Measurements from ENCODE around the gene CRY2. TPM values are rescaled to one million over a fixed set of nuclear protein-coding genes. Genes with fewer than 3 reads are reported as not detected.
A peak's percentile ranks its signal among the peaks of the same experiment; 100 is the strongest.

Gene CRY2
- total and polyA plus RNA-seq, 8 donors: 26.6 to 42.3 (median 31.2) TPM

DNA sequence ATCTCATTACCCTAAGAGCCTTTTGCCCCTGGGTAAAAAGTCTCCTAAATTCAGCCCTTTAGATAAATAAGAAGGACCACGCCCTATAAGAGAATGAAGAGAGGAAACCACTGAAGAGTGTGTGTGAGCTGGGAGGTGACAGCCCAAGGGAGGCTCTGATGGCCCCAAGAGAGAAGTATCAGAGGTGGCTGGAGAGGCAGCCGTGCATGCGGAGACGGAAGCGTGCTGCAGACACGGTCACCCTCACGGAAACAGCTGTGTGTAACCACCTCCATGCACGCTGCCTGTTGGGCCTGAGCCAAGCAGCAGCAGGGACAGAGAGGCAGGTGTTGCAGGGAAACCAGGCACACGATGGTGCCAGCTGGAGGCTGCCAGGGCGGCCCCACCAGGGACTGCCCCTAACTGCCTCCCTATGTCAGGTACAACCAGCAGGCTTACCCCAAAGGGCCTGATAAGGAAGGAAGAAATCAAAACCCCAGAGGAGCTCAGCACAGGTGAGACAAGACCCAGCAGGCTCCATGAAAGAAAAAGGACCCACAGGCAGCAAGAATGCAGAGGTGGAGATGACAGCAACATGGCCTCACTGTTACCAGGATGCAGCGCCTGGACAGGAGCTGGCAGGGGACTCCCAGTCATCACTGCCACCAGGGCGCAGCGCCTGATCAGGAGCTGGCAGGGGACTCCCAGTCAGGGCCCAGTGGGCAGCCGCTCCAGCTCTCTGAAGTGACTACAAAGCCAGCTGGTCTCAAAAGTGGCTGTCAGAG lies 82.9 kb downstream of the CRY2 start:
- peak in 1 of 4 donors; percentile 61 for DNase-seq
- TF ChIP-seq, protein P1, sequence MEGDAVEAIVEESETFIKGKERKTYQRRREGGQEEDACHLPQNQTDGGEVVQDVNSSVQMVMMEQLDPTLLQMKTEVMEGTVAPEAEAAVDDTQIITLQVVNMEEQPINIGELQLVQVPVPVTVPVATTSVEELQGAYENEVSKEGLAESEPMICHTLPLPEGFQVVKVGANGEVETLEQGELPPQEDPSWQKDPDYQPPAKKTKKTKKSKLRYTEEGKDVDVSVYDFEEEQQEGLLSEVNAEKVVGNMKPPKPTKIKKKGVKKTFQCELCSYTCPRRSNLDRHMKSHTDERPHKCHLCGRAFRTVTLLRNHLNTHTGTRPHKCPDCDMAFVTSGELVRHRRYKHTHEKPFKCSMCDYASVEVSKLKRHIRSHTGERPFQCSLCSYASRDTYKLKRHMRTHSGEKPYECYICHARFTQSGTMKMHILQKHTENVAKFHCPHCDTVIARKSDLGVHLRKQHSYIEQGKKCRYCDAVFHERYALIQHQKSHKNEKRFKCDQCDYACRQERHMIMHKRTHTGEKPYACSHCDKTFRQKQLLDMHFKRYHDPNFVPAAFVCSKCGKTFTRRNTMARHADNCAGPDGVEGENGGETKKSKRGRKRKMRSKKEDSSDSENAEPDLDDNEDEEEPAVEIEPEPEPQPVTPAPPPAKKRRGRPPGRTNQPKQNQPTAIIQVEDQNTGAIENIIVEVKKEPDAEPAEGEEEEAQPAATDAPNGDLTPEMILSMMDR (IDR thresholded peaks at IDR 0.05): no peak
- H3K27ac ChIP-seq: peak overlapping the region in 1 of 2 donors; percentile 23
- no peaks in the 10 kb centered on the region for H3K9me3 ChIP-seq
- peaks cover 0 to 46% of the 10 kb centered on the region in 2 donors for H3K36me3 ChIP-seq
- peaks cover 0 to 8% of the 10 kb centered on the region in 2 donors for H3K27me3 ChIP-seq
- intact Hi-C loops (cut with DNase I): no loop called here
- peak; percentile 60 for ATAC-seq
- H3K4me1 ChIP-seq: peaks cover 0 to 22% of the 10 kb centered on the region in 2 donors
- H3K4me3 ChIP-seq: no peak overlapping the region

DNA sequence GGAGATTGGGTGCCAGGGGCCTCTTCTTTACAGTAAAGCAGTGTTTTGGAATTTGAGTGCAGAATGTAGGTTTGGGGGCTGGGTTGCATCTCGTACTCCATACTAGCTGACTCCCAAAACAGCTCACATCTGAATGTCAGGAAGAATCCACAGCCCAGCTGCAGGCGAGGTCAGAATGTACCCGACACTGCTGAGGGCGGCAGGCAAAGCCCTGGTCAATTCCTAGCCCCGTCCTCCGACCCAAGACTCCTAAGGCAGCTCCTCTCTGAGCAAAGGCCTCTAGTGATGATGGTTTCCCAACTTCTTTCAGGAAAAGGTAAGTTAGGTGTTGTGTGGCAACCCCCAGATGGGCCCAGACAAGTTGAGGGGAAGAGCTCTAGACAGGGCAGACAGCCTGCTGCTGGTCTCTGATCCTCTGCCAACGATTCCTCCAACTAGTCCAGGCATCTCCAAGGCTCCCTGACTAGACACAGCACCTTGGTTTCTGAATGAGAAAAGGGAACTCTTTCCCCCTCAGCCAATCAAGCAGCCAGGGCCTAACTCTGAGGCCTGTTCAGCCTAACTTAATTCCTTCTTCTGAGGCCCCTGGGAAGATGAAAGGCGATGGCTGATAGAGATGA lies 83.8 kb downstream of the CRY2 start:
- H3K4me3 ChIP-seq: no peak overlapping the region
- no peaks in the 10 kb centered on the region for H3K9me3 ChIP-seq
- TF ChIP-seq, protein P1 (IDR thresholded peaks at IDR 0.05): no peak
- H3K4me1 ChIP-seq: peaks cover 0 to 22% of the 10 kb centered on the region in 2 donors
- DNase-seq: no peak
- intact Hi-C loops (cut with DNase I): no loop called here
- H3K27me3 ChIP-seq: peaks cover 0 to 5% of the 10 kb centered on the region in 2 donors
- peak overlapping the region in 1 of 2 donors; percentile 5 for H3K27ac ChIP-seq
- ATAC-seq: no peak
- H3K36me3 ChIP-seq: peaks cover 0 to 54% of the 10 kb centered on the region in 2 donors

DNA sequence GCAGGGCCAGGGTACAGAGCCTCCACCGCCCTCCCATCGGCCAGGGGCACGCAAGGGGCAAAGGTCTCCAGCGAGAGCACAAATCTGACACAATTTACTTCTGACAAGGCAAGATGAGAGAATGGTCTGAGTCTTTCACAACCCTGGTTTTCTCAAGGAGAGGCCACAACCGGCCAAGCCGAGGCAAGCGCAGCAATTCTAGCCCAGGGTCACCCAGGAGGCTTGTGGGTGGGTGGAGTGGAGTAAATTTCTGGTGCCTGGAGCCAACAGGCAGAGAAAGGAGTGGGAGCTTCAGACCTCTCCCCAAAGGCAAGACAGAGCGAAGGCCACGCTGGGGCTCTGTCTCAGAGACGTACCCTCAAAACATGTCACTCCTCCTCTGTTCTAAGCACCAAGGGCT lies 84.5 kb downstream of the CRY2 start:
- Histone ChIP-seq H3K4me3 (no peak overlapping the region), H3K36me3 (peaks cover 0 to 61% of the 10 kb centered on the region in 2 donors), H3K27ac (peak overlapping the region in 1 of 2 donors; percentile 5), H3K27me3 (no peaks in the 10 kb centered on the region), H3K4me1 (peaks cover 0 to 22% of the 10 kb centered on the region in 2 donors), H3K9me3 (no peaks in the 10 kb centered on the region)
- no peak for DNase-seq
- ATAC-seq: no peak
- TF ChIP-seq, protein P1 (IDR thresholded peaks at IDR 0.05): no peak
- intact Hi-C loops (cut with DNase I): no loop called here

DNA sequence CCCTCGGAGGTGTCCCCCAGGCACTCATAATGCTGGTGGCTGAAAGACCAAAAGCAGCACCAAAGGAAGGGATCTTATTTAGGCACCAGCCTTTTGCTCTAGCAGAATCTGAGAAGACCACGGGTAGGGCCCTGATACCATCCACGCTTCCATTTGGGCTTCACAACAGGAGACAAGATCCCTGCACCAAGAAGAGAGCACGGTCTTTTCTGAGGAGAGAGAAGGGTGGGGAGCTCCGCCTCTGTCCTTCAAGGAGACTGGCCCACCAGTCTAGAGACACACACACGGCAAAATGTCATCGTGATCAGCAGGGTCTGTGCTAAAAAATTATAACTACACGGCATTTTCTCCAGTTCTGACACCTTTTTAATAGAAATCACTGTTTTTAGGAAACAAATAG lies 84.9 kb downstream of the CRY2 start:
- ATAC-seq (no peak), DNase-seq (no peak)
- no peak overlapping the region for H3K27ac ChIP-seq
- H3K4me3 ChIP-seq: no peak overlapping the region
- no peaks in the 10 kb centered on the region for H3K27me3 ChIP-seq
- H3K4me1 ChIP-seq: peaks cover 0 to 22% of the 10 kb centered on the region in 2 donors
- intact Hi-C loops (cut with DNase I): no loop called here
- peaks cover 0 to 66% of the 10 kb centered on the region in 2 donors for H3K36me3 ChIP-seq
- H3K9me3 ChIP-seq: no peaks in the 10 kb centered on the region
- TF ChIP-seq, protein P1 (IDR thresholded peaks at IDR 0.05): no peak

Other genes starting within 250 kb of the CRY2 start
- 1 to 10 TPM; 3.1 to 5.5 TPM for gene CHST1, start 181.9 kb upstream of the CRY2 start, total RNA-seq
- gene CHST1, start 181.9 kb upstream of the CRY2 start, polyA plus RNA-seq (ENCODE audit: insufficient read length in 6 of 6): 10 to 100 TPM in 1 of 6 donors, 1 to 10 TPM in 5; 5.2 to 10.2 (median 6.0) TPM
- 10 to 100 TPM; 25.5 to 30.7 TPM for gene SLC35C1, start 42.3 kb upstream of the CRY2 start, total RNA-seq
- 1 to 10 TPM; 6.6 to 8.4 (median 7.4) TPM for gene SLC35C1, start 42.3 kb upstream of the CRY2 start, polyA plus RNA-seq (ENCODE audit: insufficient read length in 6 of 6)
- gene MAPK8IP1, start 38.2 kb downstream of the CRY2 start, total RNA-seq: 1 to 10 TPM; 6.9 to 8.7 TPM
- gene MAPK8IP1, start 38.2 kb downstream of the CRY2 start, polyA plus RNA-seq (ENCODE audit: insufficient read length in 6 of 6): 10 to 100 TPM in 1 of 6 donors, 1 to 10 TPM in 5; 4.3 to 10.4 (median 6.4) TPM
- gene FREY1, start 59.8 kb downstream of the CRY2 start, total RNA-seq: under 1 TPM; 0.35 to 0.89 TPM
- gene FREY1, start 59.8 kb downstream of the CRY2 start, polyA plus RNA-seq (ENCODE audit: insufficient read length in 6 of 6): under 1 TPM in 4 of 6 donors, not detected in 2; 0.21 to 0.52 (median 0.38) TPM
- 10 to 100 TPM; 19.6 to 23.4 TPM for gene PEX16, start 70.4 kb downstream of the CRY2 start, total RNA-seq
- 10 to 100 TPM in 5 of 6 donors, 1 to 10 TPM in 1; 10.0 to 17.4 (median 13.0) TPM for gene PEX16, start 70.4 kb downstream of the CRY2 start, polyA plus RNA-seq (ENCODE audit: insufficient read length in 6 of 6)
- 10 to 100 TPM in 1 of 2 donors, 1 to 10 TPM in 1; 7.5 to 12.7 TPM for gene LARGE2, start 75.2 kb downstream of the CRY2 start, total RNA-seq
- 10 to 100 TPM; 11.4 to 17.2 (median 15.6) TPM for gene LARGE2, start 75.2 kb downstream of the CRY2 start, polyA plus RNA-seq (ENCODE audit: insufficient read length in 6 of 6)

Data from left lung (tissue), 10 donors.